HEK293 (cell line): ENCODE results near the gene SIRT7.

Experiments used
- CTCF ChIP-seq: fragments of 450-650 bp; formaldehyde crosslinking; IDR thresholded peaks from 2 replicates; pipeline ENCODE4 v1.5.1; 2016; ENCODE audit warnings: missing biosample characterization, missing genetic modification characterization
- GLI4 ChIP-seq: fragments of 450-650 bp; formaldehyde crosslinking; IDR thresholded peaks from 2 replicates; pipeline ENCODE4 v1.5.1; 2016; ENCODE audit warnings: missing biosample characterization, missing genetic modification characterization
- MEIS1 ChIP-seq: sonication (generic); formaldehyde crosslinking; IDR thresholded peaks from 2 replicates; pipeline ENCODE4 v1.8.1; 2022; ENCODE audit warnings: missing genetic modification reagents, mild to moderate bottlenecking, borderline replicate concordance
- PRDM2 ChIP-seq: fragments of 450-650 bp; formaldehyde crosslinking; IDR thresholded peaks from 2 replicates; pipeline ENCODE4 v1.5.1; 2016; ENCODE audit warnings: missing biosample characterization, missing genetic modification characterization, borderline replicate concordance
- REST ChIP-seq: fragments of 450-650 bp; formaldehyde crosslinking; IDR thresholded peaks from 2 replicates; pipeline ENCODE4 v1.5.1; 2016; ENCODE audit warnings: missing biosample characterization, missing genetic modification characterization
- ZBTB11 ChIP-seq: fragments of 450-650 bp; formaldehyde crosslinking; conservative IDR thresholded peaks from 2 replicates; pipeline ENCODE4 v1.5.1; 2016; ENCODE audit warnings: low read depth, missing biosample characterization, missing genetic modification characterization
- ZBTB44 ChIP-seq: fragments of 450-650 bp; IDR thresholded peaks from 2 replicates; pipeline ENCODE4 v1.5.1; 2018; ENCODE audit warnings: missing biosample characterization, mild to moderate bottlenecking, missing genetic modification characterization
- ZBTB7A ChIP-seq: fragments of 450-650 bp; formaldehyde crosslinking; IDR thresholded peaks from 2 replicates; pipeline ENCODE4 v1.5.1; 2016; ENCODE audit warnings: low read depth, missing biosample characterization, missing genetic modification characterization
- ZNF274 ChIP-seq, 2 experiments: fragments of 200-500 bp in 1 of 2; fragments of 450-650 bp in 1 of 2; sonication (Bioruptor generic) in 1 of 2; formaldehyde crosslinking in 1 of 2; IDR thresholded peaks; 2 replicates each; pipeline versions ENCODE4 v1.5.1 to v1.6.1; 2014 to 2016; ENCODE audit warnings: borderline replicate concordance in 1 of 2, inconsistent platforms in 1 of 2, low read length in 1 of 2, missing biosample characterization in 1 of 2, missing genetic modification characterization in 1 of 2
- ZNF362 ChIP-seq: fragments of 450-650 bp; formaldehyde crosslinking; IDR thresholded peaks from 2 replicates; pipeline ENCODE4 v1.5.1; 2016; ENCODE audit warnings: missing biosample characterization, missing genetic modification characterization
- ZNF558 ChIP-seq: fragments of 450-650 bp; formaldehyde crosslinking; IDR thresholded peaks from 2 replicates; pipeline ENCODE4 v1.5.1; 2016; ENCODE audit warnings: missing biosample characterization, missing genetic modification characterization
- ZNF747 ChIP-seq: fragments of 450-650 bp; formaldehyde crosslinking; IDR thresholded peaks from 2 replicates; pipeline ENCODE4 v1.5.1; 2016; ENCODE audit warnings: missing biosample characterization, missing genetic modification characterization
- ZNF777 ChIP-seq: fragments of 450-650 bp; formaldehyde crosslinking; IDR thresholded peaks from 2 replicates; pipeline ENCODE4 v1.5.1; 2017; ENCODE audit warnings: missing biosample characterization, missing genetic modification characterization, borderline replicate concordance
- ZNF837 ChIP-seq: fragments of 450-650 bp; formaldehyde crosslinking; IDR thresholded peaks from 2 replicates; pipeline ENCODE4 v1.5.1; 2016; ENCODE audit warnings: missing biosample characterization, missing genetic modification characterization

- no peak for TF ChIP-seq CTCF (tag by site-specific recombination)
- no peak for TF ChIP-seq ZNF837 (tag by site-specific recombination)
- TF ChIP-seq ZBTB7A: no peak
- no peak for TF ChIP-seq ZBTB11 (tag by site-specific recombination)
- no peak for TF ChIP-seq REST (tag by site-specific recombination)
- TF ChIP-seq ZNF747 (tag by site-specific recombination): no peak
- no peak for TF ChIP-seq ZNF558
- TF ChIP-seq PRDM2 (tag by site-specific recombination): no peak
- TF ChIP-seq MEIS1 (CRISPR knock-in tag): no peak
- no peak for TF ChIP-seq ZNF362 (tag by site-specific recombination)
- no peak for TF ChIP-seq ZNF274 (IDR thresholded peaks at IDR 0.05; ENCODE audit: low read length)
- TF ChIP-seq ZNF274 (tag by site-specific recombination; IDR thresholded peaks at IDR 0.05; ENCODE audit: borderline replicate concordance): no peak
- no peak for TF ChIP-seq ZBTB44 (tag by site-specific recombination)
- no peak for TF ChIP-seq ZNF777
- TF ChIP-seq GLI4 (tag by site-specific recombination): no peak
Observed at GRCh38 chr17:81914103-81914850, 3.7 kb downstream of the SIRT7 start.
